Measurements from ENCODE around the gene ELMO1. TPM values are rescaled to one million over a fixed set of nuclear protein-coding genes. Genes with fewer than 3 reads are reported as not detected.

The ELMO1 gene
- total RNA-seq, 1 donor from 2014 or later: 62.2 TPM

DNA sequence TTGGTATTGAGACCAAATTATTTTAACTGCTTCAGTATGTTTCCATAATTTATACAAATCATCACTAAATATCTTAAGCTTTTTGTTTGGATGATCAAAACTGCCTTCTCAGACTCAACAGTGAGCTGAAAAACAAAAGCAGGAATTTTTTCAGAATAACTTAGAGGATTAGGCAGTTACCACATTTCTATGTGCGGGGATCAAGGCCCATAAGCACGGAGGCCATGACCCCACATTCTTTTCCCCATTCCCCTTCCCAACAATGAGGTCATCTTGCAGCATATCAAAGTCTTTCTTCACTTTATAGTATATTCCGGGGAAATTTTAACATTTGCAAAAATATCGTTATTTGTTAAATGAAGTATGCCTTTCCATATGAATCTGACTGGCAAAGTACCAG is 125.8 kb downstream of the ELMO1 start:
- no peak for DNase-seq (ENCODE audit: extremely low read depth, low read depth, low spot score)

- no peak for DNase-seq (ENCODE audit: extremely low read depth, low read depth, low spot score)
These were observed 127.7 kb downstream of the ELMO1 start for GRCh38 chr7:37320848-37321468.

DNA sequence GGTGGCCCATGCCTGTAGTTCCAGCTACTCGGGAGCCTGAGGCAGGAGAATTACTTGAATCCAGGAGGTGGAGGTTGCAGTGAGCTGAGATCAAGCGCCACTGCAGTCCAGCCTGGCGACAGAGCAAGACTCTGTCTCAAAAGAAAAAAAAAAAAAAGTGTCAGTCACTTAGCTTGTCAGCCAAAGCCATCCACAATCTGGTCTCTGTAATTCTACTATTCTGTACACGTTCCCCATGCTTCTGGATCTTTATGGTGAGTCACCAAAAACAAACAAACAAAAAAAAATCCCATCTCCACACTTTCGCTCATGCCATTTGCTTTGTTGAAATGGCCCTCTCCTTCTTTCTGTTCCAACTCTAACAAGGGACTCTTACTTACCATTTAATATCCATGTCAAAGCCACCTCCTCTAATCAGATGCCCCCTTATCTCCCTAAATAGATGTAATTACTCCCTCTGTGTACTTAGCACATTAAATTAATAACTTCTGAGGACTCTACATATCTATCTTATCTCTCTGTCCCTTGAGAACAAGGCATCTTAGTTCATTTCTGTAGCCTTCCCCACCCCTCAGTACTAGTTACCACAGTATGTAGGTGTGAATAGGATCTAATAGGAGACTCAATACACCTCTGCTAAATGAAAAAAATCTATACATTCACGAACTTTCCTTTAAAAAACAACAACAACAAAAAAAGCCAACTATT is 128.4 kb downstream of the ELMO1 start:
- no peak for DNase-seq (ENCODE audit: extremely low read depth, low read depth, low spot score)

GRCh38 chr7:37318541-37318940 is 130.1 kb downstream of the ELMO1 start:
- no peak for DNase-seq (ENCODE audit: extremely low read depth, low read depth, low spot score)

DNA sequence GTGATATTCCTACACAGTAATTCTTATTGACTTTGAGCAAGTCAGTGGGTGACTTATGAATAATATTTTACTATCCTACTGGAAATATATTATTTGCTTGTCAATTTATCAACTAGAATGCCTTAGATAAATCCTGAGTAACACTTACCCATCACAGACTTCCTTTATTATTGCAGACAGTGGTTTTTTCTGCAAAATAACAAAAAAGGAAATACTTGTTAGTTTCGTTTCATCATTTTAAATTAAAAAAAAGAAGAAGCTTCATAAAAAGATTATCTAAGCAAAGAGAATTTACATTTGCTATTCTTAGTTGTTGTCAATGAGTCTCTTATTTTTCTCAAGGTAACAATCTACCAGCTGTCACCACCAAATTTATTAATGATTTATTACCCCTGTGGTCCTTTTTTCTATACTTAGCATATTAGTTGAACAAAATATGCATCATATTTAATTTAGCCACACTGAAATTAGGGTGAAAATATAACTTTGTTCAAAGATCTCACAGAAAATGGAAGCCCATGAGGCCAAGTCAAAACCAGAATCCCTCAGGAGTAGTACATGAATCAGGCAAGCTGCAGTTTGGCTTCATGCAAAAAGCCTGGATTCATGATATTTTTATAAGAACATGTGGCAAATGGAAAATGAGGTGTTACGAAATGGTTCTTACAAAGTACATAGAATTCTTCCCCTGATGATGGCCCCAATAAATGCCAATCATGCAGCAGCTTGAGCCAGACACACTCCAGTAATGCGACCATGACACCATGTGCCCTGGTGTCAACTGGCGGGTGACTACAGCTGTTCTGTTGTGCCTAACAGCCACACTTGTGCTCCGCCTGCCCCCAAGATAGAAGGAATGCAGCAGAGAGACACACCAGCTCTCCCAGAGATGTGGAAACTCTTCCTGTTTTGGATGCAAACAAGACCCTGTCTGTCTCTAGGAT is 132.6 kb downstream of the ELMO1 start:
- no peak for DNase-seq (ENCODE audit: extremely low read depth, low read depth, low spot score)

GRCh38 chr7:37312608-37313007 is 136.1 kb downstream of the ELMO1 start:
- DNase-seq (ENCODE audit: extremely low read depth, low read depth, low spot score): no peak

GRCh38 chr7:37311355-37311754 is 137.3 kb downstream of the ELMO1 start:
- DNase-seq (ENCODE audit: extremely low read depth, low read depth, low spot score): no peak

- DNase-seq (ENCODE audit: extremely low read depth, low read depth, low spot score): no peak
These were observed 138.2 kb downstream of the ELMO1 start for GRCh38 chr7:37310327-37311080.

GRCh38 chr7:37309493-37309892 is 139.2 kb downstream of the ELMO1 start:
- DNase-seq (ENCODE audit: extremely low read depth, low read depth, low spot score): no peak

GRCh38 chr7:37304921-37305320 is 143.7 kb downstream of the ELMO1 start:
- DNase-seq (ENCODE audit: extremely low read depth, low read depth, low spot score): no peak

DNA sequence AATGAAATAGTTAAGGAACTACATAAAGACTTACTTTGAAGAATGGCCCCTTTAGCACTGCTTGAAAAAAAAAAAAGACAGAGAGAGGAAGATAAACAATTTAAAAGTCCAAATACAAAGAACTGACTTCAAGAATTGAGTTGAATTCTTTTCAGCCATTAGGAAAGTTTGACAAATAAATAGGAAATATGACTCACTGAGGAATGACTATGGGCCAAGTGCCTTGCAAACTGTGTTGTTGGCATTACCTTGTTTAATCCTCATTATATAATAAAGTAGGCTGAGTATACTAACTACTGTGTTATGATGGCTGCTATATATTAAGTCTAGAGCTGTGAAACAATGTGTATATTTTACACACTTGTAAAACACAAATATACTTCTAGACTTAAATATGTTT is 151.1 kb downstream of the ELMO1 start:
- DNase-seq (ENCODE audit: extremely low read depth, low read depth, low spot score): peak; percentile 57

- no peak for DNase-seq (ENCODE audit: extremely low read depth, low read depth, low spot score)
These were observed 153.3 kb downstream of the ELMO1 start for GRCh38 chr7:37295401-37295800.

GRCh38 chr7:37290731-37291130 is 157.9 kb downstream of the ELMO1 start:
- DNase-seq (ENCODE audit: extremely low read depth, low read depth, low spot score): no peak

- DNase-seq (ENCODE audit: extremely low read depth, low read depth, low spot score): no peak
These were observed 158.9 kb downstream of the ELMO1 start for GRCh38 chr7:37289781-37290180.

DNA sequence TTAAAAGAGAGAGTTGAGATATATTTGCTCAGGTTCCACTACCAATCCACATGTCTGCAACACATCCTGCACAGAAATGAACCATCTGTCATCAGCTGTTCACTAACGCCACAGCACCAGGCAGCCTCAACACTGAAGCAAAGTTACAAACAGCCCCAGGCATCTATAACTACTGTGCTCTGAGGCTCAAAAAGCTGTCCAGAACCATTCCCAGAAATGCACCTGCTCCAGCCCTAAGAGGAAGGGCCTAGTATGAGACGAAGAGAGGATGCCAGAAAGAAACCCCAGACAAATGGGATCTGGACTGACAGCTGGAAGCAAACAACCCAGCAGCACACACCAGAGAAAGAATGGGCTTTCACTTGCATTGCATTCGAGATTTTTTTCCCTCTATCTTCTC is 159.3 kb downstream of the ELMO1 start:
- DNase-seq (ENCODE audit: extremely low read depth, low read depth, low spot score): no peak

DNA sequence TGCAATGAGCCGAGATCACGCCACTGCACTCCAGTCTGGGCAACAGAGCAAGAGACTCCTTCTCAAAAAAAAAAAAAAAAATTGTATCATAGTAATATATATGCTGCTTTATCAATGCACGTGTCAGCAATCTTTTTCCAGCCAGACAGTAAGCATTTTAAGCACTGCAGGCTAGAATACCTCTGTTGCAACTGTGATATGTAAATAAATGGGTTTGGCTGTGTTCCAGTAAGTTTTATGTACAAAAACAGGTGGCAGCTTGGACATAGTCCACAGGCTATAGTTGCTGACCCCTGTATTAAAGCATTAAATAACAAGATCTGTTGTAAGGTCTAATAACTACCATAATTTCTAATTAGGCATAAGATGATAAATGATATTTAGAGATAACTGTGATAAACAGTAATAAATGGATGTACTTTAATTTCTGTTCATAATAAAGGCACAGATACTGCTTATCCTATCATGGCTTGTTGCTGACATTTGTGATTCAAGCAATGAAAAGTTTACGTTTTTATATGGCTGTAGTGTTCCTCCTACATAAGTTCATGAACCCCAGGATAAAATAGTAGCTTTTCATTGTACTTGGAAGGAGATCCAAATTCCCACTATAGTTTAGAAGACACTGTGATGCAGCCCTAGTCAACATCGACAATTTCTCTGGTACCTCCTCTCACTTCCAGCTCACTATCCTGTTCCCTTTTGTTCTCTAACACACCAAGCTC is 161.4 kb downstream of the ELMO1 start:
- DNase-seq (ENCODE audit: extremely low read depth, low read depth, low spot score): no peak

GRCh38 chr7:37286454-37286832 is 162.2 kb downstream of the ELMO1 start:
- DNase-seq (ENCODE audit: extremely low read depth, low read depth, low spot score): no peak

DNA sequence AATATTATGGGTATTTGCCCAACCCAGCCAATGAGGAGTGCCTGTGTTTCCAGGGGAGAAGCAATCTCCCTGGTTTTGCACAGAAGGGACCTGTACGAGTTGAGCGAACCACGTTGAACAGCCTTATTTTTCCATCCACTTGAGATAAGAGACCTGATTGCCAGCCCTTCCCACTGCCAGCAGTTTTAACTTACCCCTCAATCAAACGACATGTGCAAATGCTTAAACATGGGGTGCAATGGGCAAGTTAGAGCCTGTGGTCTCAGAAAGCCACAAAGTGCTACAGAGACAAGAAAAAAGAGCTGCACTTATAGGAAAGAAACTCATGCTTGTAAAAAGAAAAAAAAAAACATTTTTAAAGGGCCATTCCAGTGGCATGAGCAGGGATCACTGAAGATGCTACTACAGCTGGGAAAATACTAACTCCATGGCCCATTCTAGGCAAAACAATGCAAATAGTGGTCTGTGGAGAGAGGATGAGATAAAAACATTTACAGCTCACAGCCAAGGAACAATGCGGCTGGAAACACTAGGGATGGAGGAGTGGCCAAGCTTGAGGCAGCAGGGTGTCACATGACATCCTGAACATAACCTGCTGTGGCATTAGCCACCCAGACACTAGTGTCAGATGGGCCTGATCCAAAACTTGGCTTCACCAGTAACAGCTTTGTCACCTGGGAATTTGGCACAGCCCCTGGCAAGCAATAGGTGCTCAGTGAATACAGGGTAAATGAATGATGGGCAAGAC is 162.8 kb downstream of the ELMO1 start:
- no peak for DNase-seq (ENCODE audit: extremely low read depth, low read depth, low spot score)

- no peak for DNase-seq (ENCODE audit: extremely low read depth, low read depth, low spot score)
These were observed 163.8 kb downstream of the ELMO1 start for GRCh38 chr7:37284805-37285231.

All from glomerular endothelial cell (primary cell).